ENCODE measurements around the gene TBCB. TPM values are rescaled to one million over a fixed set of nuclear protein-coding genes. Genes with fewer than 3 reads are reported as not detected.

Gene TBCB
- total RNA-seq, 4 donors from 2014 or later = 89.8 to 132 (median 111) TPM

- no peak for TF ChIP-seq CTCF (IDR thresholded peaks at IDR 0.05; ENCODE audit: low read depth)
Observed at GRCh38 chr19:36151144-36152018, 36.1 kb downstream of the TBCB start.

GRCh38 chr19:36152019-36152351, 36.7 kb downstream of the TBCB start:
- TF ChIP-seq CTCF (IDR thresholded peaks at IDR 0.05; ENCODE audit: low read depth) = no peak

GRCh38 chr19:36152352-36153091, 37.3 kb downstream of the TBCB start, which contains the start of gene COX7A1:
COX7A1 (minus strand) TSS chr19:36152447; CDS start chr19:36152407, 40 bp downstream.
- TF ChIP-seq CTCF (IDR thresholded peaks at IDR 0.05; ENCODE audit: low read depth) = no peak

GRCh38 chr19:36153126-36153525, 37.9 kb downstream of the TBCB start:
- TF ChIP-seq CTCF (IDR thresholded peaks at IDR 0.05; ENCODE audit: low read depth) = no peak

GRCh38 chr19:36160821-36161596, 45.7 kb downstream of the TBCB start:
- no peak for TF ChIP-seq CTCF (IDR thresholded peaks at IDR 0.05; ENCODE audit: low read depth)

- TF ChIP-seq CTCF (IDR thresholded peaks at IDR 0.05; ENCODE audit: low read depth) = no peak
Observed at GRCh38 chr19:36163813-36164212, 48.5 kb downstream of the TBCB start.

Data from subcutaneous adipose tissue (tissue), 4 donors.